Smooth muscle cell (in vitro differentiated cells): Measurements from ENCODE around the gene RNF141. TPM values are rescaled to one million over a fixed set of nuclear protein-coding genes. Genes with fewer than 3 reads are reported as not detected.

Experiments used
- DNase-seq: peaks from one replicate; lab custom pipeline; 2025; ENCODE audit not compliant: unreplicated experiment; lab: John Stamatoyannopoulos, UW
- H2AFZ ChIP-seq: fragments of 200-600 bp; sonication (generic); 2 replicates; pipeline ENCODE4 v1.6.0; 2016; ENCODE audit warnings: antibody characterized with exemption, low read depth, mild to moderate bottlenecking
- H3F3A ChIP-seq: fragments of 200-600 bp; sonication (generic); 2 replicates; pipeline ENCODE4 v1.6.0; 2017; ENCODE audit warnings: antibody characterized with exemption, low read depth
- H3K27ac ChIP-seq: fragments of 200-600 bp; sonication (generic); 2 replicates; pipeline ENCODE4 v1.5.1; 2016; ENCODE audit warnings: low read depth, mild to moderate bottlenecking
- H3K27me3 ChIP-seq: fragments of 200-600 bp; sonication (generic); 2 replicates; pipeline ENCODE4 v1.6.1; 2016; ENCODE audit warnings: low read depth, mild to moderate bottlenecking
- H3K36me3 ChIP-seq: fragments of 200-600 bp; sonication (generic); 2 replicates; pipeline ENCODE4 v1.5.1; 2016; ENCODE audit warnings: low read depth
- H3K4me1 ChIP-seq: fragments of 200-600 bp; sonication (generic); 2 replicates; pipeline ENCODE4 v1.5.1; 2016; ENCODE audit warnings: low read depth
- H3K4me2 ChIP-seq: fragments of 200-600 bp; sonication (generic); 2 replicates; pipeline ENCODE4 v1.6.0; 2016; ENCODE audit warnings: mild to moderate bottlenecking
- H3K4me3 ChIP-seq: fragments of 200-600 bp; sonication (generic); 2 replicates; pipeline ENCODE4 v1.5.1; 2016; ENCODE audit warnings: mild to moderate bottlenecking
- H3K79me2 ChIP-seq: fragments of 200-600 bp; sonication (generic); 2 replicates; pipeline ENCODE4 v1.6.0; 2016; ENCODE audit warnings: low read depth, mild to moderate bottlenecking
- H3K9ac ChIP-seq: fragments of 200-600 bp; sonication (generic); 2 replicates; pipeline ENCODE4 v1.6.0; 2016; ENCODE audit warnings: low read depth
- H3K9me3 ChIP-seq: fragments of 200-600 bp; sonication (generic); replicated peaks from 2 replicates; pipeline ENCODE4 v1.5.1; 2016; ENCODE audit warnings: low read depth
- H4K20me1 ChIP-seq: fragments of 200-600 bp; sonication (generic); 2 replicates; pipeline ENCODE4 v1.6.0; 2016; ENCODE audit warnings: low read depth
- WGBS: methylation state at CpG from one replicate; pipeline ENCODE4 v1.1.7; 2016; ENCODE audit warnings: low lambda C conversion rate; 5-methylcytosine and 5-hydroxymethylcytosine counted together
- polyA plus RNA-seq: library from polyadenylated mRNA; unstranded; fragments of >200 nt; fragmentation: Nextera tagmentation; extraction: Ambion mirVana; gene quantifications from 2 replicates; pipeline ENCODE4 v1.2.1, GENCODE V29; 2016
- total RNA-seq: library from RNA; depleted of rRNA; stranded (reverse); fragments of >200 nt; gene quantifications from 2 replicates; pipeline ENCODE4 v1.2.3, GENCODE V29; 2014
- TF ChIP-seq, protein P1 (sequence below): fragments of 200-600 bp; sonication (generic); IDR thresholded peaks from 2 replicates; pipeline ENCODE4 v1.5.1; 2017; ENCODE audit warnings: borderline replicate concordance, mild to moderate bottlenecking, antibody characterized with exemption; ENCODE audit not compliant: insufficient read depth, poor library complexity, severe bottlenecking

The RNF141 gene
- total and polyA plus RNA-seq, 2 experiments from 2014 or later, result 16.2 to 24.4 TPM

DNA sequence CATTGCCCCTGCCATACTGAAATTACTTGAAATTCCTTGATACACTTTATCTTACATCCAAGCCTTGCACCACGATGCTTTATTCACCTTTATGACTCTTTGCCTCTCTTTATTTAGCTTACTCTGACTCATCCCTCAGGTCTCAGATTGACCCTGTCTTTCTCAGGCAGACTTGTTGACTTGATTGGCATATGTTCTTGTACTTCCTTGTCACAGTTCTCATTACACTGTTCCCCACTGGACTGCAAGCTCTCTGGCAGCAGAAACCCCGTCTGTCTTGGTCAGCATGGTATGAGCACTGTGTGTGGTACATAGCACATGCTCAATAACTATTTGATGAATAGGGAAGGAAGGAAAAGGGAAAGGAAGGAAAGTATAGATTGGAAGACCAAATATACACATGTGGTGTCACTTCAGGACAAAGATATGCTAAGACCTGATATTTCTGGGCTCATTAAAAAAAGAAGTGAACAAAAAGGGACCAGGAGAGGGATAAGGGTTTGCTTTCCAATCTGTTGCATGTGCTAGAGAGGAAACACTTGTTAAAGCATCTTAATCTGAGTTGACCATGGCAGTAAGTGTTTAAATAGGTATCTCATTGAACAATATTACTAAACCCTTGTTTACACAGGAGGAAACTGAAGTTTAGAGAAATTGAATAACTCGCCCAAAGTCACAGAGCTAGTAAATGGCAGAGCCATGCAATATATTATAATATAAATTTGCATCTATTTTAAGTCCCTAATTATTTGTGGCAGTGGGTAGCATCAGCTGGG is 20.2 kb upstream of the RNF141 start:
- Histone ChIP-seq H3K36me3 (no peaks in the 10 kb centered on the region), H3K27me3 (peaks cover 10% of the 10 kb centered on the region), H3K4me3 (no peak overlapping the region), H3F3A (no peaks in the 10 kb centered on the region), H3K9ac (no peak overlapping the region), H3K9me3 (no peaks in the 10 kb centered on the region), H3K79me2 (no peaks in the 10 kb centered on the region), H3K4me2 (no peak overlapping the region), H2AFZ (no peak overlapping the region), H3K27ac (no peak overlapping the region), H4K20me1 (no peaks in the 10 kb centered on the region), H3K4me1 (no peaks in the 10 kb centered on the region)
- TF ChIP-seq, protein P1, sequence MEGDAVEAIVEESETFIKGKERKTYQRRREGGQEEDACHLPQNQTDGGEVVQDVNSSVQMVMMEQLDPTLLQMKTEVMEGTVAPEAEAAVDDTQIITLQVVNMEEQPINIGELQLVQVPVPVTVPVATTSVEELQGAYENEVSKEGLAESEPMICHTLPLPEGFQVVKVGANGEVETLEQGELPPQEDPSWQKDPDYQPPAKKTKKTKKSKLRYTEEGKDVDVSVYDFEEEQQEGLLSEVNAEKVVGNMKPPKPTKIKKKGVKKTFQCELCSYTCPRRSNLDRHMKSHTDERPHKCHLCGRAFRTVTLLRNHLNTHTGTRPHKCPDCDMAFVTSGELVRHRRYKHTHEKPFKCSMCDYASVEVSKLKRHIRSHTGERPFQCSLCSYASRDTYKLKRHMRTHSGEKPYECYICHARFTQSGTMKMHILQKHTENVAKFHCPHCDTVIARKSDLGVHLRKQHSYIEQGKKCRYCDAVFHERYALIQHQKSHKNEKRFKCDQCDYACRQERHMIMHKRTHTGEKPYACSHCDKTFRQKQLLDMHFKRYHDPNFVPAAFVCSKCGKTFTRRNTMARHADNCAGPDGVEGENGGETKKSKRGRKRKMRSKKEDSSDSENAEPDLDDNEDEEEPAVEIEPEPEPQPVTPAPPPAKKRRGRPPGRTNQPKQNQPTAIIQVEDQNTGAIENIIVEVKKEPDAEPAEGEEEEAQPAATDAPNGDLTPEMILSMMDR, result no peak
- no peak for DNase-seq
- WGBS, result 91% methylated on average over 3 of the region's 3 CpGs

DNA sequence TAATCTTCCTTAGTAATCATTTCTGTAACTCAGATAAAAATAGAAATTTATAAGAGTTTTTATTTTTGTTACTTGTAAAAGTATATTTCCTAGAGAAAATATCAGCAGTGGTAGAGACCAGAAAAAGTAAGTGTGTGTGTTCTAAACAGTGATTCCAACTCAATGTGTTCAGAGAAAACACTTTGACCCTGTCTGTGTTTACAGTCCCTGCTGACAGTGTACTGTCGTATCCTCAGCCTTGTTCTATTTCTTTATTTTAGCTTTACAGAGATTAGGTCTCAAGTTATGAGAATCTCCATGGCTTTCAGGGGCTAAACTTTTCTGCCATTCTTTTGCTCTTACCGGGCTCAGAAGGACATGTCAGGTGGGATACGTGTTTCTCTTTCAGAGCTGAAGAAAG is 17.3 kb upstream of the RNF141 start:
- Histone ChIP-seq H3K4me1 (no peaks in the 10 kb centered on the region), H3K9ac (no peak overlapping the region), H3K27me3 (peaks cover 12% of the 10 kb centered on the region), H3K27ac (no peak overlapping the region), H3K4me3 (no peak overlapping the region), H3K9me3 (no peaks in the 10 kb centered on the region), H2AFZ (no peak overlapping the region), H3K4me2 (no peak overlapping the region), H3K79me2 (no peaks in the 10 kb centered on the region), H4K20me1 (no peaks in the 10 kb centered on the region), H3K36me3 (no peaks in the 10 kb centered on the region), H3F3A (no peaks in the 10 kb centered on the region)
- DNase-seq, result no peak
- TF ChIP-seq, protein P1, result no peak
- 89% methylated on average over 3 of the region's 3 CpGs for WGBS

DNA sequence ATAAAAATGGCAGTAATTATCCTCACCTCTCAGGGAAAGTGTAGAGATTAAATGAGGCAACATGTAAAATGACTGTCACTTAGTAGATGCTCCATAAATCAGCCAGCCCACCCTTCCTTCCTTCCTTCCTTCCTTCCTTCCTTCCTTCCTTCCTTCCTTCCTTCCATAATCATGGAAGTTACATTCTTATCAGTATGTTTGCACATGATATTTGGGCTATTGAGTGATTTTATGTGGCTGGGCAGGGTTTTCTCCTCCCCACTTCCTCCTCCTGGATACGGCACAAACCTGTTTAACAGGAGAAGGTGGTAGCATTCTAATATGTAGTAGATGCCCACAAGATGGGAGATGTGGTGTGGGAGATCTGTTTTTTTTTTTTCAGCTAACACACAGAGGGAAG is 15.6 kb upstream of the RNF141 start:
- no peaks in the 10 kb centered on the region for H3K36me3 ChIP-seq
- DNase-seq, result no peak
- H3K27ac ChIP-seq, result no peak overlapping the region
- H3K27me3 ChIP-seq, result peaks cover 12% of the 10 kb centered on the region
- TF ChIP-seq, protein P1, result no peak
- no peaks in the 10 kb centered on the region for H3K9me3 ChIP-seq
- no peak overlapping the region for H3K4me2 ChIP-seq
- no peak overlapping the region for H3K9ac ChIP-seq
- H3F3A ChIP-seq, result no peaks in the 10 kb centered on the region
- no peaks in the 10 kb centered on the region for H3K4me1 ChIP-seq
- no peak overlapping the region for H3K4me3 ChIP-seq
- no peak overlapping the region for H2AFZ ChIP-seq
- no peaks in the 10 kb centered on the region for H4K20me1 ChIP-seq
- no peaks in the 10 kb centered on the region for H3K79me2 ChIP-seq
- WGBS, result 50% methylated on average over 1 of the region's 1 CpG

DNA sequence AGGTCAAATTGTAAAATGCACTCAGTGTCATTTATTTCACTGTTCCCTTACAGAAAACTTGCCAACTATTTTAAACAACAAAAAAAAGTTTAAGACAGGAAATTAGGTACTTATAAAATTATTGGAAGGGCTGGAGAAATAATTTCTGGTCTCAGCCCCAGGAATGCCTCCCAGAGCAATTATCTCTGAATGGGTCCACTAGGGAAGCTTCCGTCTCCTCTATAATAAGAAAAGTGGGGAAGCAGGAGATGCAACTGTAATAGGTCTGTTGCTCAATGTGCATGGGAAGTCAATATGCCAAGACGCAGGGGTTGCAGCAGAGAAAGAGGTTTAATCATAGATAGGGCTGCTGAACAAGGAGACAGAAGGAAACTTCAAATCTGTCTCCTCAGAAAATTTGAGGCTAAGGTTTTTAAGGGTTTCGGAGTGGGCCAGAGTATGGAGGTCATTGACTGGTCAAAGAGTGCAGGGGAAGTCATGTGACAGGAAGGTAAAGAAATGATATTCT is 10.9 kb upstream of the RNF141 start:
- Histone ChIP-seq H3K36me3 (no peaks in the 10 kb centered on the region), H3K4me3 (no peak overlapping the region), H3K4me1 (no peaks in the 10 kb centered on the region), H3K79me2 (no peaks in the 10 kb centered on the region), H3K27ac (no peak overlapping the region), H3K4me2 (no peak overlapping the region), H3K9me3 (no peaks in the 10 kb centered on the region), H3K27me3 (peaks cover 9% of the 10 kb centered on the region), H2AFZ (no peak overlapping the region), H4K20me1 (no peaks in the 10 kb centered on the region), H3F3A (no peaks in the 10 kb centered on the region), H3K9ac (no peak overlapping the region)
- TF ChIP-seq, protein P1, result no peak
- DNase-seq, result no peak
- WGBS, result 96% methylated on average over 3 of the region's 3 CpGs
